Ovary (tissue), 9 donors: ENCODE data around the gene CEP55. TPM values are rescaled to one million over a fixed set of nuclear protein-coding genes. Genes with fewer than 3 reads are reported as not detected.

Source experiments
- DNase-seq, 5 donors: peaks; one replicate each; pipeline ENCODE4 v3.0.0-alpha.2; 2019 to 2020
- H3K27ac ChIP-seq, 2 donors: fragments of 200-600 bp; one replicate each; pipeline versions ENCODE4 v1.5.1 to v1.8.0; 2019 to 2022
- H3K27me3 ChIP-seq: fragments of 200-600 bp; one replicate; pipeline ENCODE4 v1.8.0; 2022
- H3K36me3 ChIP-seq: fragments of 200-600 bp; sonication (generic); one replicate; pipeline ENCODE4 v1.5.1; 2019
- H3K4me1 ChIP-seq: one replicate; pipeline ENCODE4 v1.8.1; 2013; ENCODE audit warnings: mild to moderate bottlenecking, moderate library complexity; ENCODE audit not compliant: insufficient read depth
- H3K4me3 ChIP-seq: fragments of 200-600 bp; sonication (generic); one replicate; pipeline ENCODE4 v1.5.1; 2017
- H3K9me3 ChIP-seq, 2 donors: fragments of 200-600 bp in 1 of 2; sonication (generic) in 1 of 2; one replicate each; pipeline versions ENCODE4 v1.5.1 to v1.8.1; 2013 to 2019; ENCODE audit warnings: mild to moderate bottlenecking in 1 of 2, moderate library complexity in 1 of 2
- EP300 ChIP-seq: sonication (generic); formaldehyde crosslinking; IDR thresholded peaks from one replicate; pipeline ENCODE4 v1.6.1; 2017; ENCODE audit warnings: antibody characterized with exemption
- POLR2A ChIP-seq: fragments of 450-650 bp; IDR thresholded peaks from one replicate; pipeline ENCODE4 v1.6.1; 2017; ENCODE audit warnings: antibody characterized with exemption, mild to moderate bottlenecking, moderate library complexity
- WGBS, 3 donors: extraction: QIAGEN DNeasy Blood & Tissue Kit in 1 of 3; methylation state at CpG; one replicate each; pipeline versions ENCODE4 v1.1.5 to v1.1.7; 2013 to 2017; 5-methylcytosine and 5-hydroxymethylcytosine counted together
- intact Hi-C, 4 donors: fragments of 100-400 bp; cut with DNase I; formaldehyde crosslinking; loops; one replicate each; pipeline versions ENCODE4 v1.11.0 to v1.15.1; 2022 to 2023
- polyA plus RNA-seq, 2 donors: library from polyadenylated mRNA; stranded (reverse); fragments of 200-250 nt in 1 of 2; fragments of 350-450 nt in 1 of 2; fragmentation: Illumina TruSeq in 1 of 2; extraction: RNeasy Lipid Tissue Mini Kit (QIAGEN cat#74804) in 1 of 2; gene quantifications; one replicate each; pipeline ENCODE4 v1.2.3, GENCODE V29; 2013 to 2014
- small RNA-seq: library from RNA; depleted of rRNA; stranded (forward); fragments of <200 nt; gene quantifications from one replicate; pipeline ENCODE3, GENCODE V24; 2016
- total RNA-seq, 7 donors: library from RNA; depleted of rRNA in 2 of 7; stranded (reverse); fragments of >200 nt in 2 of 7; fragmentation: NEBNext Ultra II Directional in 3 of 7; extraction: Animal tissue kit (Norgen Biotek cat#: 25700) in 3 of 7; gene quantifications; one replicate each; pipeline versions ENCODE4 v1.1.0 to v1.2.4, GENCODE V29; 2016 to 2023
- TF ChIP-seq, protein P1 (sequence below), 3 donors: fragments of 450-650 bp in 2 of 3; fragments of 200-600 bp in 1 of 3; IDR thresholded peaks; one replicate each; pipeline versions ENCODE4 v1.5.1 to v1.8.0; 2016 to 2022; ENCODE audit warnings: antibody characterized with exemption in 3 of 3, mild to moderate bottlenecking in 1 of 3
- donor health status: DM: no; HTN: no; CAD: no; lungs with moderate emphysema.
- donor health status: DM: no; HTN: no; CAD: no.
- donor health status: Bipolar disorder and iron deficiency.
- donor health status: DM: yes; HTN: yes; CAD: no.
- donor health status: DM: no; HTN: no; CAD: no.
- donor health status: DM: yes; HTN: yes; CAD: no.

The CEP55 gene
- total and polyA plus RNA-seq, 9 donors, result 0.12 to 2.0 (median 0.33) TPM; not detected in 2

DNA sequence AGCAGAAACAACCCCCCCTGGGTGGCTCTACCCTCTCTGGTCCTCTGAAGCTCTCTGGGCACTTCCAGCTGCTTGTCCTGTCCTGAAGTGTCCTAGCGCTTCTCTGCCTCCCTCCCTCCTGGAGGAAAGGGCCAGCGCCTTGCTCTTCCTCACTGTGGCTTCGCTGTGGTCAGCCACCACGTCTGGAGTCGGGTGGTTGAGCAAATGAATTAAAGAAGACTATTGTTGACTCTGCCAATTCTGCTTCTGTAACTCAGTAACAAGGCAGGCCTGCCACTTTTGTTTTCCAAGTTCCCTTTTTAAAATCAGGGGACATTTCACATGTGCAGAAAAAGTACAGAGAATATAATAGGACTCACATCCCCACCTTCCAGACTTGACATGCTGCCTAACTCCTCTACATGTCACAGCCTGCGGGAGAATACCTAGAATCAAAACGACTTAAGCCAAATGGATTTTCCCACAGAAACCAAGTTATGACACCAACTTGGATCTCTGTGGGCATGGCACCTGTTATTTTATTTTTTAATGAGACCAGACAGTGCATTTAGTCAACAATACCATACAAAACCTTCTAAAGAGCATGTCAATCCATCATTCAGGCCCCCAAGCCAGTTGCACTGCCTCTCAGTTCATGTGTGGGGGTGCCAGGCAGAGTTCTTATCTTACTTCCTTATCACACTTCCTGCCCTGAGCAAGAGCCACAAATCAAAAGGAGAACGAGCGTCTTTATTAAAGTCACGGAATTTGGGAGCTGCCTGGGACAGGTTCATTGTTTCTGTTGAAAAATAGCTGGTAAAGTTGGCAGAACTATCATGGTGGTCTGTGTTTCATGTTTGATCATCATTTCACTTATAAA is 76.9 kb downstream of the CEP55 start:
- Histone ChIP-seq H3K4me1 (no peaks in the 10 kb centered on the region), H3K27me3 (no peaks in the 10 kb centered on the region), H3K36me3 (no peaks in the 10 kb centered on the region), H3K9me3 (no peaks in the 10 kb centered on the region), H3K27ac (no peak overlapping the region), H3K4me3 (no peak overlapping the region)
- WGBS, 3 donors, result 37 to 42% (median 39%) methylated on average over 10 of the region's 10 CpGs
- no peak for DNase-seq
- intact Hi-C loops, result no loop called here
- TF ChIP-seq, protein P1, sequence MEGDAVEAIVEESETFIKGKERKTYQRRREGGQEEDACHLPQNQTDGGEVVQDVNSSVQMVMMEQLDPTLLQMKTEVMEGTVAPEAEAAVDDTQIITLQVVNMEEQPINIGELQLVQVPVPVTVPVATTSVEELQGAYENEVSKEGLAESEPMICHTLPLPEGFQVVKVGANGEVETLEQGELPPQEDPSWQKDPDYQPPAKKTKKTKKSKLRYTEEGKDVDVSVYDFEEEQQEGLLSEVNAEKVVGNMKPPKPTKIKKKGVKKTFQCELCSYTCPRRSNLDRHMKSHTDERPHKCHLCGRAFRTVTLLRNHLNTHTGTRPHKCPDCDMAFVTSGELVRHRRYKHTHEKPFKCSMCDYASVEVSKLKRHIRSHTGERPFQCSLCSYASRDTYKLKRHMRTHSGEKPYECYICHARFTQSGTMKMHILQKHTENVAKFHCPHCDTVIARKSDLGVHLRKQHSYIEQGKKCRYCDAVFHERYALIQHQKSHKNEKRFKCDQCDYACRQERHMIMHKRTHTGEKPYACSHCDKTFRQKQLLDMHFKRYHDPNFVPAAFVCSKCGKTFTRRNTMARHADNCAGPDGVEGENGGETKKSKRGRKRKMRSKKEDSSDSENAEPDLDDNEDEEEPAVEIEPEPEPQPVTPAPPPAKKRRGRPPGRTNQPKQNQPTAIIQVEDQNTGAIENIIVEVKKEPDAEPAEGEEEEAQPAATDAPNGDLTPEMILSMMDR (IDR thresholded peaks at IDR 0.05), result no peak
- TF ChIP-seq POLR2A (no peak), EP300 (no peak)

DNA sequence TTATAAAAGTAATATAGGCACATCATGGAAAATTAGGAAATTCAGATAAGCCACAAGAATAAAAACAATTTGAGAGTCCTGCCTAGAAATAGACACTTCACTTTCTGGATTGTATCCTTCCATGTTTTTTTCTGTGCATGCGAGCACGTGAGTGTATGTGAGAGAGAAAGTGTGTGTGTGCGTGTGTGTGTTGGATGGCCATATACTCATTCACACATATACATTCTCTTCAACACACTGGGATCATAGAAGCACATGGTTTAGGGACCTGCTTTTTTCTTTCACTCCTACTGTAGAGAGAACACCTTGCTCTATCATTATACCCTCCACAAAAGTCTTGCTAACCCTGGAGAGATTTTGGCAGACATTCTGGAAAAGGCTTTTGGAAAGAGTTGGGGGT is 77.5 kb downstream of the CEP55 start:
- no peaks in the 10 kb centered on the region for H3K4me1 ChIP-seq
- DNase-seq, result no peak
- no peak for TF ChIP-seq POLR2A
- TF ChIP-seq, protein P1 (IDR thresholded peaks at IDR 0.05), result no peak
- TF ChIP-seq EP300, result no peak
- H3K36me3 ChIP-seq, result no peaks in the 10 kb centered on the region
- intact Hi-C loops, result no loop called here
- no peak overlapping the region for H3K4me3 ChIP-seq
- no peaks in the 10 kb centered on the region for H3K9me3 ChIP-seq
- 72 to 74% (median 73%) methylated on average over 3 of the region's 3 CpGs for WGBS, 3 donors
- H3K27me3 ChIP-seq, result no peaks in the 10 kb centered on the region
- no peak overlapping the region for H3K27ac ChIP-seq

DNA sequence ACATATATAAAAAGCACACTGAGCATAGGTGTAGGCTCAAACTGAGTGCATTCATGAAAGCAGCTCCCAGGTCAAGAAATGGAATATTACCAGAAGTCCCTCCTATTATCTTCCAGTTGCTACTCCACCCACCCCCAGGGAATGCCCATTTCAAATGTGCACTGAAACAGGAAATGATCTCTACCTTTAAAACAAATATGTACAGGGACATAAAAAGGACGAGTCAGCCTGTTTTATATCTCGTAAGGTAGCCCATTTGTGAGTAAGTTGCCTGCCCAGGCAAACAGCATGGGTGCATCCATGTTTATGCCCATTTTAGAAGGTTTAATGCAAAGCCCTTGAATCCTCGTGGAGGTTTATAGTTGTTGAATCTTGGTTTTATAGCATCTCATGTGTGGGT is 80.5 kb downstream of the CEP55 start:
- no peaks in the 10 kb centered on the region for H3K27me3 ChIP-seq
- H3K4me3 ChIP-seq, result no peak overlapping the region
- H3K4me1 ChIP-seq, result no peaks in the 10 kb centered on the region
- intact Hi-C loops, result no loop called here
- WGBS, 3 donors, result 62 to 72% (median 66%) methylated on average over 3 of the region's 3 CpGs
- no peak for TF ChIP-seq POLR2A
- TF ChIP-seq EP300, result no peak
- TF ChIP-seq, protein P1 (IDR thresholded peaks at IDR 0.05), result no peak
- no peaks in the 10 kb centered on the region for H3K36me3 ChIP-seq
- H3K27ac ChIP-seq, result no peak overlapping the region
- no peaks in the 10 kb centered on the region for H3K9me3 ChIP-seq
- DNase-seq, result no peak

DNA sequence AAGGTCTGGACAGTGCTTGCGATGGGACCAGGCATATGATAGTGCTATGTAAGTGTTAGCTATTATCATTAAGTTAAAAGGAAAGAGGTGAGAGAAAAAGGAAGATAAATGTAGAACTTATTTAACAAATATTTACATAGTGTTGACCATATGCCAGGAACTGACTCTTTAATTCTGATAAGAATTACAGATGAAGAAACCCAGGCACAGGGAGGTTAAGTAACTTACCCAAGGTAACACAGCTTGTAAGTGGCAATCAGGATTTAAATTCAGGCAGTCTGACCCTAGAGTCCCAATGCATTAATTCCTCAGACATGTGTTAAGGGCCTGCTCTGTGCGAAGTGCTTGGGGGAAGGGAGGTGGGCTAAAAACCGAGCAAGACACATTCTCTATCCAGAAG is 81.2 kb downstream of the CEP55 start:
- Histone ChIP-seq H3K4me1 (no peaks in the 10 kb centered on the region), H3K4me3 (no peak overlapping the region), H3K27me3 (no peaks in the 10 kb centered on the region), H3K9me3 (no peaks in the 10 kb centered on the region), H3K27ac (no peak overlapping the region), H3K36me3 (no peaks in the 10 kb centered on the region)
- intact Hi-C loops, result no loop called here
- no peak for DNase-seq
- 79 to 84% (median 80%) methylated on average over 3 of the region's 3 CpGs for WGBS, 3 donors
- TF ChIP-seq EP300, result no peak
- TF ChIP-seq, protein P1 (IDR thresholded peaks at IDR 0.05), result no peak
- no peak for TF ChIP-seq POLR2A

Small RNA genes lying within 50 kb of the gene (small RNA-seq; reads per million reads assigned to genes)
- not detected for gene RNA5SP323

Other genes starting within 250 kb of the CEP55 start
- 10 to 100 TPM; 14.9 to 78.4 (median 45.7) TPM for gene MYOF, start 14.3 kb upstream of the CEP55 start, total RNA-seq
- 10 to 100 TPM in 1 of 2 donors, 1 to 10 TPM in 1; 7.9 to 89.0 TPM for gene MYOF, start 14.3 kb upstream of the CEP55 start, polyA plus RNA-seq
- gene FFAR4, start 70.1 kb downstream of the CEP55 start, total RNA-seq, result 1 to 10 TPM in 1 of 7 donors, under 1 TPM in 3, not detected in 3; 0.07 to 3.7 (median 0.34) TPM
- gene FFAR4, start 70.1 kb downstream of the CEP55 start, polyA plus RNA-seq, result under 1 TPM in 1 of 2 donors, not detected in 1; 0.28 TPM
- gene RBP4, start 104.6 kb downstream of the CEP55 start, total RNA-seq, result 1 to 10 TPM in 6 of 7 donors, not detected in 1; 2.3 to 6.7 (median 4.1) TPM
- gene RBP4, start 104.6 kb downstream of the CEP55 start, polyA plus RNA-seq, result 1 to 10 TPM in 1 of 2 donors, under 1 TPM in 1; 0.81 to 2.9 TPM
- gene PDE6C, start 115.9 kb downstream of the CEP55 start, total RNA-seq, result not detected
- under 1 TPM in 1 of 2 donors, not detected in 1; 0.02 TPM for gene PDE6C, start 115.9 kb downstream of the CEP55 start, polyA plus RNA-seq
- gene FRA10AC1, start 206.0 kb downstream of the CEP55 start, total RNA-seq, result 10 to 100 TPM; 12.2 to 25.7 (median 23.0) TPM
- gene FRA10AC1, start 206.0 kb downstream of the CEP55 start, polyA plus RNA-seq, result 10 to 100 TPM; 12.7 to 25.8 TPM